DMS79 (cell line): ENCODE data around the gene ADARB2.
"Not testable (repeated sequence)": the region's sequence is repeated elsewhere in the genome, so short reads cannot be mapped to it uniquely, and the experiment has no call there.

Source experiments
- DNase-seq: peaks from one replicate; lab custom pipeline; 2025; lab: John Stamatoyannopoulos, UW

The ADARB2 gene

GRCh38 chr10:1548146-1548545 is 189.2 kb downstream of the ADARB2 start:
- no peak for DNase-seq

GRCh38 chr10:1546431-1547110 is 190.8 kb downstream of the ADARB2 start:
- DNase-seq: no peak

- no peak for DNase-seq
Observed at GRCh38 chr10:1545524-1545923, 191.8 kb downstream of the ADARB2 start.

- no peak for DNase-seq
Observed at GRCh38 chr10:1544929-1545328, 192.4 kb downstream of the ADARB2 start.

GRCh38 chr10:1544209-1544673 is 193.1 kb downstream of the ADARB2 start:
- no peak for DNase-seq

- no peak for DNase-seq
Observed at GRCh38 chr10:1543596-1543995, 193.7 kb downstream of the ADARB2 start.

GRCh38 chr10:1542941-1543340 is 194.4 kb downstream of the ADARB2 start:
- no peak for DNase-seq

- DNase-seq: no peak
Observed at GRCh38 chr10:1540144-1540543, 197.2 kb downstream of the ADARB2 start.

- DNase-seq: no peak
Observed at GRCh38 chr10:1539216-1539615, 198.1 kb downstream of the ADARB2 start.

GRCh38 chr10:1538531-1539061 is 198.7 kb downstream of the ADARB2 start:
- DNase-seq: no peak

- DNase-seq: no peak
Observed at GRCh38 chr10:1538121-1538520, 199.2 kb downstream of the ADARB2 start.

GRCh38 chr10:1537449-1537848 is 199.9 kb downstream of the ADARB2 start:
- not testable (repeated sequence) for DNase-seq

- no peak for DNase-seq
Observed at GRCh38 chr10:1536341-1536740, 201.0 kb downstream of the ADARB2 start.

- no peak for DNase-seq
Observed at GRCh38 chr10:1535301-1535965, 201.9 kb downstream of the ADARB2 start.

GRCh38 chr10:1534820-1535219 is 202.5 kb downstream of the ADARB2 start:
- no peak for DNase-seq

GRCh38 chr10:1532636-1533035 is 204.7 kb downstream of the ADARB2 start:
- no peak for DNase-seq

- no peak for DNase-seq
Observed at GRCh38 chr10:1531883-1532597, 205.3 kb downstream of the ADARB2 start.

GRCh38 chr10:1530871-1531517 is 206.3 kb downstream of the ADARB2 start:
- no peak for DNase-seq

GRCh38 chr10:1529806-1530413 is 207.4 kb downstream of the ADARB2 start:
- DNase-seq: no peak

- DNase-seq: no peak
Observed at GRCh38 chr10:1527951-1528350, 209.4 kb downstream of the ADARB2 start.

- DNase-seq: no peak
Observed at GRCh38 chr10:1526436-1527055, 210.8 kb downstream of the ADARB2 start.
